ENCODE measurements around the gene RPA1. TPM values are rescaled to one million over a fixed set of nuclear protein-coding genes. Genes with fewer than 3 reads are reported as not detected.

RPA1 gene
- total and polyA plus RNA-seq, 7 experiments from 2014 or later, result 57.8 to 264 (median 85.2) TPM

GRCh38 chr17:1939981-1940809 is 110.4 kb downstream of the RPA1 start:
- Histone ChIP-seq H3K4me1 (ENCODE audit: control insufficient read depth in 2 of 2, insufficient read depth in 2 of 2, low read length in 2 of 2) (no peaks in the 10 kb centered on the region), H3K27me3 (ENCODE audit: control insufficient read depth in 2 of 2, insufficient read depth in 2 of 2, low read length in 2 of 2) (no peaks in the 10 kb centered on the region), H3K4me3 (ENCODE audit: low read length) (no peak overlapping the region), H3K27ac (ENCODE audit: low read depth, low read length) (no peak overlapping the region), H3K9me3 (ENCODE audit: control insufficient read depth in 2 of 3, low read length in 3 of 3) (no peaks in the 10 kb centered on the region), H3K36me3 (ENCODE audit: control insufficient read depth in 2 of 3, insufficient read depth in 3 of 3, low read length in 3 of 3) (no peaks in the 10 kb centered on the region)
- H3K27ac Mint-ChIP-seq, result no peak overlapping the region
- intact Hi-C loops (cut with micrococcal nuclease), result no loop called here
- H3K4me3 Mint-ChIP-seq, result no peak overlapping the region
- no peaks in the 10 kb centered on the region for H3K27me3 Mint-ChIP-seq
- H3K4me1 Mint-ChIP-seq, result no peaks in the 10 kb centered on the region
- ChIA-PET CTCF (no interaction called here), POLR2A (no interaction called here)
- peaks cover 0 to 2% (median 0%) of the 10 kb centered on the region in 11 donors for H3K9me3 Mint-ChIP-seq
- no peaks in the 10 kb centered on the region for H3K36me3 Mint-ChIP-seq
- ATAC-seq (no peak), DNase-seq (no peak)

DNA sequence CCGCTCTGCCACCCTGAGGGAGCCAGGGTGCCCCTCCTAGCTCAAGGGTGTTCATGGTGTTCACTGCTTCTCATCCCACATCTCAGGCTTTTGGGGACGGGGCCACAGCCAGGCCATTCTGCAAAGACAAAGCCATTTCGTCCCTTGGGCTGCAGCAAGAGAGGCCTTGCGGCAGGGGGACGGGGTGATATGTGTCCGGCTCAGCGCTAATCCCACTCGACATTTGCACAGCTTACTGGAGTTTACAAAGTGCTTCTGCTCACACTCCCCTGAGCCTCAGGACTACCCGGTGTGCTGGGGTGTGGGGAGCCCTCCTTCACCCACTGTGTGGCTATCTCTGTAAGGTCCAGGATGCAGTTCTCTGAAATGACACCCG is 111.0 kb downstream of the RPA1 start:
- H3K27me3 ChIP-seq (ENCODE audit: control insufficient read depth in 2 of 2, insufficient read depth in 2 of 2, low read length in 2 of 2), result no peaks in the 10 kb centered on the region
- no peak overlapping the region for H3K4me3 ChIP-seq (ENCODE audit: low read length)
- Mint-ChIP-seq H3K9me3 (peaks cover 0 to 2% (median 0%) of the 10 kb centered on the region in 11 donors), H3K4me3 (no peak overlapping the region), H3K36me3 (no peaks in the 10 kb centered on the region), H3K27me3 (no peaks in the 10 kb centered on the region), H3K4me1 (peaks cover 0 to 4% (median 0%) of the 10 kb centered on the region in 7 donors), H3K27ac (no peak overlapping the region)
- DNase-seq, result no peak
- H3K9me3 ChIP-seq (ENCODE audit: control insufficient read depth in 2 of 3, low read length in 3 of 3), result no peaks in the 10 kb centered on the region
- H3K27ac ChIP-seq (ENCODE audit: low read depth, low read length), result no peak overlapping the region
- ATAC-seq, result no peak
- ChIA-PET POLR2A (no interaction called here), CTCF (no interaction called here)
- H3K4me1 ChIP-seq (ENCODE audit: control insufficient read depth in 2 of 2, insufficient read depth in 2 of 2, low read length in 2 of 2), result no peaks in the 10 kb centered on the region
- no peaks in the 10 kb centered on the region for H3K36me3 ChIP-seq (ENCODE audit: control insufficient read depth in 2 of 3, insufficient read depth in 3 of 3, low read length in 3 of 3)
- intact Hi-C loops (cut with micrococcal nuclease), result no loop called here

- Histone ChIP-seq H3K9me3 (ENCODE audit: control insufficient read depth in 2 of 3, low read length in 3 of 3) (no peaks in the 10 kb centered on the region), H3K27ac (ENCODE audit: low read depth, low read length) (no peak overlapping the region), H3K27me3 (ENCODE audit: control insufficient read depth in 2 of 2, insufficient read depth in 2 of 2, low read length in 2 of 2) (no peaks in the 10 kb centered on the region), H3K4me3 (ENCODE audit: low read length) (no peak overlapping the region), H3K4me1 (ENCODE audit: control insufficient read depth in 2 of 2, insufficient read depth in 2 of 2, low read length in 2 of 2) (no peaks in the 10 kb centered on the region), H3K36me3 (ENCODE audit: control insufficient read depth in 2 of 3, insufficient read depth in 3 of 3, low read length in 3 of 3) (no peaks in the 10 kb centered on the region)
- intact Hi-C loops (cut with micrococcal nuclease), result no loop called here
- DNase-seq (no peak), ATAC-seq (peak; percentile 20)
- H3K9me3 Mint-ChIP-seq, result peaks cover 0 to 2% (median 0%) of the 10 kb centered on the region in 11 donors
- POLR2A ChIA-PET, result no interaction called here
- H3K4me1 Mint-ChIP-seq, result peaks cover 0 to 4% (median 0%) of the 10 kb centered on the region in 7 donors
- CTCF ChIA-PET, result no interaction called here
- H3K36me3 Mint-ChIP-seq, result no peaks in the 10 kb centered on the region
- H3K4me3 Mint-ChIP-seq, result no peak overlapping the region
- no peaks in the 10 kb centered on the region for H3K27me3 Mint-ChIP-seq
- no peak overlapping the region for H3K27ac Mint-ChIP-seq
These were observed 111.7 kb downstream of the RPA1 start for GRCh38 chr17:1941272-1942065.

- Histone ChIP-seq H3K36me3 (ENCODE audit: control insufficient read depth in 2 of 3, insufficient read depth in 3 of 3, low read length in 3 of 3) (no peaks in the 10 kb centered on the region), H3K4me3 (ENCODE audit: low read length) (no peak overlapping the region), H3K27me3 (ENCODE audit: control insufficient read depth in 2 of 2, insufficient read depth in 2 of 2, low read length in 2 of 2) (no peaks in the 10 kb centered on the region), H3K9me3 (ENCODE audit: control insufficient read depth in 2 of 3, low read length in 3 of 3) (no peaks in the 10 kb centered on the region), H3K27ac (ENCODE audit: low read depth, low read length) (no peak overlapping the region), H3K4me1 (ENCODE audit: control insufficient read depth in 2 of 2, insufficient read depth in 2 of 2, low read length in 2 of 2) (no peaks in the 10 kb centered on the region)
- Mint-ChIP-seq H3K36me3 (no peaks in the 10 kb centered on the region), H3K27me3 (no peaks in the 10 kb centered on the region), H3K4me1 (peaks cover 0 to 4% (median 0%) of the 10 kb centered on the region in 7 donors), H3K9me3 (peaks cover 0 to 5% (median 0%) of the 10 kb centered on the region in 11 donors), H3K4me3 (no peak overlapping the region), H3K27ac (no peak overlapping the region)
- ChIA-PET CTCF (no interaction called here), POLR2A (no interaction called here)
- no peak for DNase-seq
- intact Hi-C loops (cut with micrococcal nuclease), result no loop called here
- no peak for ATAC-seq
These were observed 112.2 kb downstream of the RPA1 start for GRCh38 chr17:1942066-1942365.

DNA sequence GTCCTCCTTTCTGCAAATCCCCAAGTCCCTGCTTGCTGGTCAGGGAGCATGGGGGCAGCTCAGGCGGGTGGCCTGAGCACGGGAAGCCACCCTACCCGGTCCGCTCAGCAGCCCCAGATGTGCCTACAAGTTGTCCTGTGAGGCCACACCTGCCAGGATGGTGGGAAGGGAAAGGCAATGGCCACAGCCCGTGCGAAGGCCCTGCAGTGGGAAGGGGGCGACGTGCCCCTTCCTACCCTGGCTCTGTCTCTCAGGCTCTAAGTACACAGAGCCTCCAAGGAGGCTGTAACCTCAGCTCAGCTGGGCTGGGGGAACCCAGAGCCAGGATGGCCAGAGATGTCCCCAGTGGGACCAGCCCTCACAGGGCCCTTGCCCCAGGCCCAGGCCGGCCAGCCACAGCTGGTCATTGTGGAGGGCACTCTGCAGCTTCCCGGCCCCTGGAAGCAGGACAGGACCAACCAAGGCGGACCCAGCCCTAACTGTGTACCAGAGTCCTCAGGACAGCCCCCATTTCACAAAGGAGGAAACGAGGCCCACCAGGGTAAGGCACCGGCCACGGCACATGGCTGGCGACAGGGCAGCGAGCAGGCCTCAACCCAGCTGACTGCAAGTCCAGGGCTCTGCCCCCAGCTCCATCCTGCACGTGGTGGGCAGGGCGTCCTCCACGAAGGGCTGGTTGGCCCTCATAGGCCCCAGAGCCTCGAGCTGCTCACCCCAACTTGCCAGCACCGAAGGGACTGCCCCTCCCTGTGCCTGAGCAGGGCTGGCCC is 113.0 kb downstream of the RPA1 start:
- intact Hi-C loops (cut with micrococcal nuclease), result no loop called here
- no peaks in the 10 kb centered on the region for H3K36me3 ChIP-seq (ENCODE audit: control insufficient read depth in 2 of 3, insufficient read depth in 3 of 3, low read length in 3 of 3)
- no peak overlapping the region for H3K27ac Mint-ChIP-seq
- no peaks in the 10 kb centered on the region for H3K27me3 ChIP-seq (ENCODE audit: control insufficient read depth in 2 of 2, insufficient read depth in 2 of 2, low read length in 2 of 2)
- no peaks in the 10 kb centered on the region for H3K9me3 ChIP-seq (ENCODE audit: control insufficient read depth in 2 of 3, low read length in 3 of 3)
- ATAC-seq, result no peak
- H3K27ac ChIP-seq (ENCODE audit: low read depth, low read length), result no peak overlapping the region
- H3K4me3 ChIP-seq (ENCODE audit: low read length), result no peak overlapping the region
- no peaks in the 10 kb centered on the region for H3K36me3 Mint-ChIP-seq
- H3K4me1 Mint-ChIP-seq, result peaks cover 0 to 4% (median 0%) of the 10 kb centered on the region in 7 donors
- DNase-seq, result no peak
- H3K27me3 Mint-ChIP-seq, result no peaks in the 10 kb centered on the region
- H3K4me3 Mint-ChIP-seq, result no peak overlapping the region
- peaks cover 0 to 5% (median 0%) of the 10 kb centered on the region in 11 donors for H3K9me3 Mint-ChIP-seq
- H3K4me1 ChIP-seq (ENCODE audit: control insufficient read depth in 2 of 2, insufficient read depth in 2 of 2, low read length in 2 of 2), result no peaks in the 10 kb centered on the region
- POLR2A ChIA-PET, result no interaction called here
- CTCF ChIA-PET, result interaction anchor here (0.7 kb wide), 1 partner anchor 17 kb away, joined by 3 read pairs; no protein-coding TSS in a partner anchor

GRCh38 chr17:1943436-1943831 is 113.6 kb downstream of the RPA1 start:
- H3K4me3 Mint-ChIP-seq, result no peak overlapping the region
- DNase-seq (no peak), ATAC-seq (no peak)
- intact Hi-C loops (cut with micrococcal nuclease), result no loop called here
- Histone ChIP-seq H3K27ac (ENCODE audit: low read depth, low read length) (no peak overlapping the region), H3K4me3 (ENCODE audit: low read length) (no peak overlapping the region), H3K27me3 (ENCODE audit: control insufficient read depth in 2 of 2, insufficient read depth in 2 of 2, low read length in 2 of 2) (no peaks in the 10 kb centered on the region), H3K4me1 (ENCODE audit: control insufficient read depth in 2 of 2, insufficient read depth in 2 of 2, low read length in 2 of 2) (no peaks in the 10 kb centered on the region), H3K36me3 (ENCODE audit: control insufficient read depth in 2 of 3, insufficient read depth in 3 of 3, low read length in 3 of 3) (no peaks in the 10 kb centered on the region), H3K9me3 (ENCODE audit: control insufficient read depth in 2 of 3, low read length in 3 of 3) (no peaks in the 10 kb centered on the region)
- ChIA-PET CTCF (interaction anchor here (0.7 kb wide), 1 partner anchor 18 kb away, joined by 3 read pairs; no protein-coding TSS in a partner anchor), POLR2A (no interaction called here)
- H3K27ac Mint-ChIP-seq, result no peak overlapping the region
- H3K9me3 Mint-ChIP-seq, result peaks cover 0 to 5% (median 0%) of the 10 kb centered on the region in 11 donors
- H3K36me3 Mint-ChIP-seq, result no peaks in the 10 kb centered on the region
- H3K4me1 Mint-ChIP-seq, result peaks cover 0 to 4% (median 0%) of the 10 kb centered on the region in 7 donors
- H3K27me3 Mint-ChIP-seq, result no peaks in the 10 kb centered on the region
